Epithelial cell of esophagus (primary cell): Measurements from ENCODE around the gene NCKAP5L.

ENCODE experiments used
- DNase-seq: peaks from one replicate; pipeline ENCODE4 v3.0.0; 2010; ENCODE audit warnings: low read depth
- H3K4me3 ChIP-seq: 2 replicates; pipeline ENCODE4 v1.5.1; 2011; ENCODE audit warnings: mild to moderate bottlenecking, low read length, control low read depth
- CTCF ChIP-seq: IDR thresholded peaks from 2 replicates; pipeline ENCODE4 v1.5.1; 2011; ENCODE audit warnings: low read depth, mild to moderate bottlenecking, low read length, control low read depth, inconsistent platforms; ENCODE audit not compliant: insufficient read depth; ENCODE audit errors: missing control alignments

NCKAP5L gene

GRCh38 chr12:49868952-49869815 is 41.0 kb upstream of the NCKAP5L start:
- no peak for TF ChIP-seq CTCF
- no peak for DNase-seq
- no peak overlapping the region for H3K4me3 ChIP-seq

DNA sequence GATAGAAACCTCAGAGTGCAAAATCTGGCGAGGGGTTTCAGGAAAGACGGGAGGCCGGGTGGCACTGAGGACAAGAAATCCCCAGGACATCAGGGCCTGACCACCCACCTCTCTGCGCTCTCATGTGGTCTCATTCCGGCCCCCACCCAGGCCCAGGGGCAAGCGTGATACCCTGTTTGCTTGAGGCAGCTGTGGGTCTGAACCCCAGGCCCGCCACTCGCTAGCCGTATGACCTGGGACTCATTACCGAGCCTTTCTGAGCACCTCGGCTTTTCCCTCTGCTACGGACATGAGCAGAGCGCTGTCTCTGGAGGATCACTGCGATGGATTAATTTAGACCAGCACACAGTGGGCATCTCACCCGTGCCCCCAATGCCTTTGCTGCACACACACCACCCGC is 40.2 kb upstream of the NCKAP5L start:
- TF ChIP-seq CTCF: no peak
- DNase-seq: no peak
- no peak overlapping the region for H3K4me3 ChIP-seq

GRCh38 chr12:49867570-49868341 is 39.5 kb upstream of the NCKAP5L start:
- H3K4me3 ChIP-seq: no peak overlapping the region
- peak; percentile 33 for DNase-seq
- no peak for TF ChIP-seq CTCF

DNA sequence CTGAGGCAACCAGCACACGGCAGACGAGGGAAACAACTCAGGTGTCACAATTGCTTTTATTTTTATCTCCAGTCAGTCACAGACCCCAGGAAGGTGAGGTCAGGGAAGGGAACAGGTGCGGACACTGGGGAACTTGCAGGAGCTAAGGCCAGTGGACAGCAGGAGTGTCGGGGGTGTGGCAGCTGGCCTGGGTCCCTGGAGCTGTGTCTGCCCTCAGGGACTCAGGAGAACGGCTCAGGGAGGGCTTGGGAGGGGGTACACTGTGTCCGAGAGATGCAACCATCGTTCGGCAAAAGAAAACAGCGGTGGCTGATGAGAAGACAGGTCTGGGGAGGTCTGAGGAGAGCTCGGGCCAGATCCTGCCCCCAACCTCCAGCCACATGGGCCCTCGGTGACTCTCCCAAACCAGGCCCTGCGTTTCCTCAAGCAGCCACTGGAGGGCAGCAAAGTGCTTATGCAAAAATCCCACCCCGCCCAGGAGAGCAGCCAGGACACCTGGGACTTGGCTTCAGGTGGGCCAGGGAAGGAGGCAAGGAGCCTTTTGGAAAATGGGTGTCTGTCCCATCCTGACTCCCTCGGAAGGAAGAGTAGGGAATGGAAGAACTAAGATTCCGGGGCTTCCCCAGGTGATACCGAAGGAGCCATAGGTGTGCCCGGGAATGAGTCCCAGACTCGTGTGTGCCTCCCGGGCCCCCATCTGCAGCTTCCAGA is 38.8 kb upstream of the NCKAP5L start:
- peak; percentile 98 for TF ChIP-seq CTCF
- no peak overlapping the region for H3K4me3 ChIP-seq
- peak; percentile 69 for DNase-seq

- no peak for TF ChIP-seq CTCF
- no peak overlapping the region for H3K4me3 ChIP-seq
- DNase-seq: no peak
Measured at GRCh38 chr12:49865782-49866135, 37.5 kb upstream of the NCKAP5L start.

DNA sequence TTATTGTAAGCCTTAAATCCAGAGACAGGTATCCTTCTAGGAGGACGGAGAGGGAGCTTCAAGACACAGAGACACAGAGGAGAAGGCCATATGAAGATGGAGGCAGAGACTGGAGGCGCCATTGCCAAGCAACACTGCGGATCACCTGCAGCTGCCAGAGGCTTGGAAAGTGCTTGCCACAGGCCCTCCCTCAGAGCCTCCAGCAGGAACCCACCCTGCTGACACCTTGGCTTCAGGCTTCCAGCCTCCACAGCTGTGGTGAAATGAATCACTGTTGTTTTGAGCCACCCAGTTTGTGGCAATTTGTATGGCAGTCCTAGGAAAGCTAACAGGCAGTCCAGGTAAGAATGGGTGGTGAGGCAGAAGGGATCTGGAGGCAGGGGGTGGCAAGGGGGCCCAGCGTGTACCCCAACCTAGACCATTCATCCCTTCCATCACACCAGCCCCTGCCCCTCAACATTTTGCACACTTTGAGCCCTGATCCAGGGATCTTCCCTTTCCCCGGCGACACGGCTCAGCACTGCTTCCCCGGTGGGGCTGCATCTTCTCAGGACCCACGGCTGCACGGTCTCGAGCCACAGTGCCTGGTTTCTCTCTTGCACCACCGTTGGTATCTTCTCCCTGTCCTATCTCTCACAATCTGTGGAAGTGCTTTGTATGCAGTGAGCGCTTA is 37.0 kb upstream of the NCKAP5L start:
- DNase-seq: no peak
- no peak overlapping the region for H3K4me3 ChIP-seq
- TF ChIP-seq CTCF: no peak
